Natural killer cell (primary cell): ENCODE results near the gene TOP3B. TPM values are rescaled to one million over a fixed set of nuclear protein-coding genes. Genes with fewer than 3 reads are reported as not detected.

Experiments used
- ATAC-seq, 3 donors: fragments of 150-1000 bp in 2 of 3; fragments of 200-7000 bp in 1 of 3; cut with Tn5 transposase; 1 replicate in 1 of 3; 2 replicates in 2 of 3; pipeline ENCODE4 v1.10.0; 2021; ENCODE audit warnings: mild to moderate bottlenecking in 2 of 3, moderate library complexity in 2 of 3
- DNase-seq, 2 donors: peaks; one replicate each; pipeline versions ENCODE4 v3.0.0 to v3.0.0-alpha.2; 2013 to 2021; ENCODE audit warnings: mixed read lengths in 1 of 2
- H3K27ac ChIP-seq: one replicate; pipeline ENCODE4 v1.5.1; 2013; ENCODE audit warnings: mild to moderate bottlenecking, low read length
- H3K27me3 ChIP-seq: one replicate; pipeline ENCODE4 v1.6.1; 2013; ENCODE audit warnings: low read length; ENCODE audit not compliant: control insufficient read depth, insufficient read depth
- H3K36me3 ChIP-seq: one replicate; pipeline ENCODE4 v1.6.1; 2013; ENCODE audit warnings: low read length; ENCODE audit not compliant: control insufficient read depth, insufficient read depth
- H3K4me1 ChIP-seq: one replicate; pipeline ENCODE4 v1.6.1; 2013; ENCODE audit warnings: low read length; ENCODE audit not compliant: control insufficient read depth, insufficient read depth
- H3K4me3 ChIP-seq: one replicate; pipeline ENCODE4 v1.5.1; 2013; ENCODE audit warnings: low read length
- H3K9me3 ChIP-seq: one replicate; pipeline ENCODE4 v1.6.1; 2013; ENCODE audit warnings: low read length; ENCODE audit not compliant: control insufficient read depth, insufficient read depth
- H3K27ac Mint-ChIP-seq, 2 donors: one replicate each; pipeline ENCODE4 v1.8.0; 2022; ENCODE audit warnings: mild to moderate bottlenecking in 2 of 2, mixed read lengths in 2 of 2, moderate library complexity in 1 of 2
- H3K27me3 Mint-ChIP-seq, 2 donors: one replicate each; pipeline ENCODE4 v1.8.0; 2022; ENCODE audit warnings: low read depth in 2 of 2, mixed read lengths in 2 of 2
- H3K36me3 Mint-ChIP-seq: one replicate; pipeline ENCODE4 v1.8.0; 2022; ENCODE audit warnings: mixed read lengths
- H3K4me1 Mint-ChIP-seq, 2 donors: one replicate each; pipeline ENCODE4 v1.8.0; 2022; ENCODE audit warnings: mixed read lengths in 2 of 2
- H3K4me3 Mint-ChIP-seq: one replicate; pipeline ENCODE4 v1.8.0; 2022; ENCODE audit warnings: mild to moderate bottlenecking, moderate library complexity, mixed read lengths
- H3K9me3 Mint-ChIP-seq, 2 donors: one replicate each; pipeline ENCODE4 v1.8.0; 2022; ENCODE audit warnings: mixed read lengths in 2 of 2
- CTCF ChIP-seq: fragments of 200-600 bp; IDR thresholded peaks from one replicate; pipeline ENCODE4 v1.8.0; 2022; ENCODE audit warnings: antibody characterized with exemption
- WGBS: methylation state at CpG from one replicate; pipeline ENCODE4 v1.1.7; 2013; ENCODE audit warnings: missing lambda C conversion rate; ENCODE audit not compliant: insufficient coverage; 5-methylcytosine and 5-hydroxymethylcytosine counted together
- intact Hi-C: fragments of 100-400 bp; cut with micrococcal nuclease; formaldehyde crosslinking; loops from one replicate; pipeline ENCODE4 v1.14.2; 2022
- total RNA-seq, 4 donors: library from RNA; stranded (reverse); fragments of 120-200 nt in 1 of 4; gene quantifications; one replicate each; pipeline versions ENCODE4 v1.2.3 to v1.2.4, GENCODE V29; 2013 to 2022

Gene TOP3B
- total RNA-seq, 3 donors from 2014 or later (not counting 1 experiment from before 2014, with no cell fraction given), result 45.8 to 66.0 (median 62.7) TPM

- ATAC-seq, result no peak
- H3K9me3 Mint-ChIP-seq, result no peaks in the 10 kb centered on the region
- Histone ChIP-seq H3K4me3 (no peak overlapping the region), H3K27me3 (no peaks in the 10 kb centered on the region), H3K9me3 (no peaks in the 10 kb centered on the region), H3K27ac (no peak overlapping the region), H3K36me3 (no peaks in the 10 kb centered on the region), H3K4me1 (peaks cover 19% of the 10 kb centered on the region)
- peaks cover 4% of the 10 kb centered on the region in 2 donors for H3K4me1 Mint-ChIP-seq
- H3K4me3 Mint-ChIP-seq, result no peak overlapping the region
- no peaks in the 10 kb centered on the region for H3K36me3 Mint-ChIP-seq
- no peaks in the 10 kb centered on the region for H3K27me3 Mint-ChIP-seq
- DNase-seq, result no peak
- H3K27ac Mint-ChIP-seq, result no peak overlapping the region
- intact Hi-C loops, result no loop called here
- no peak for TF ChIP-seq CTCF
- WGBS, result 100% methylated on average over 8 of the region's 10 CpGs
Observed at GRCh38 chr22:22024440-22024839, 41.9 kb upstream of the TOP3B start.

DNA sequence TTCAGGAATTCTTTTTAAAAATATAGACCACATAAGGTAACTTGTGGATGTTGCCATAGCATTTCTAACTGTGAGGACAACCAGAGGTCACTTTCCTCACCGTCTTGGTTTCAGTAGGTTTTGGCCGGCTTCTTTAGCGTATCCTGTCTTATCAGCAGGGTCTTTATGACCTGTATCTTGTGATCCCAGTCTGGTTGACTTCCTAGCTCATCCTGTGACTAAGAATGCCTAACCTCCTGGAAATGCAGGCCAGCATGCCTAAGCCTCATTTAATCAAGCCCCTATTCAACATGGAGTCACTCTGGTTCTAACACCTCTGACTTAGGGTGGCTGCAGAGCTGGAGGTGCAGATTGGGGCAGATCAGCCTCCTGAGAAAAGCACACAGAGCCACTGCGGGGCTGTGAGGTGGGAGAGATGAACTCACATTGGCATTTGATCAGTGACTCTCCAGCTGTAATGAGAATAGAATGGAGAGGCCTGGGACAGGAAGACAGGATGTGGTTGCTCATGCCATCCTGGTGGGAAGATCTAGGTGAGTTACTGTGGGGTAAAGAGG is 41.1 kb upstream of the TOP3B start:
- no peak for DNase-seq
- Mint-ChIP-seq H3K27ac (no peak overlapping the region), H3K36me3 (no peaks in the 10 kb centered on the region), H3K9me3 (no peaks in the 10 kb centered on the region), H3K4me1 (peaks cover 6% of the 10 kb centered on the region in 2 donors), H3K4me3 (no peak overlapping the region), H3K27me3 (no peaks in the 10 kb centered on the region)
- no peak for ATAC-seq
- no peaks in the 10 kb centered on the region for H3K9me3 ChIP-seq
- no peak overlapping the region for H3K27ac ChIP-seq
- TF ChIP-seq CTCF, result no peak
- no peaks in the 10 kb centered on the region for H3K27me3 ChIP-seq
- H3K4me1 ChIP-seq, result peaks cover 19% of the 10 kb centered on the region
- intact Hi-C loops, result no loop called here
- 95% methylated on average over 4 of the region's 4 CpGs for WGBS
- H3K36me3 ChIP-seq, result no peaks in the 10 kb centered on the region
- H3K4me3 ChIP-seq, result no peak overlapping the region

GRCh38 chr22:22022947-22023534 is 40.5 kb upstream of the TOP3B start:
- Histone ChIP-seq H3K9me3 (no peaks in the 10 kb centered on the region), H3K4me1 (peaks cover 19% of the 10 kb centered on the region), H3K27me3 (no peaks in the 10 kb centered on the region), H3K36me3 (no peaks in the 10 kb centered on the region), H3K4me3 (no peak overlapping the region), H3K27ac (no peak overlapping the region)
- no peak for TF ChIP-seq CTCF
- H3K36me3 Mint-ChIP-seq, result no peaks in the 10 kb centered on the region
- no peak overlapping the region for H3K27ac Mint-ChIP-seq
- intact Hi-C loops, result no loop called here
- H3K4me1 Mint-ChIP-seq, result peaks cover 6% of the 10 kb centered on the region in 2 donors
- ATAC-seq, result no peak
- WGBS, result 66% methylated on average over 5 of the region's 6 CpGs
- no peaks in the 10 kb centered on the region for H3K9me3 Mint-ChIP-seq
- H3K27me3 Mint-ChIP-seq, result peaks cover 4 to 5% of the 10 kb centered on the region in 2 donors
- DNase-seq, result no peak
- no peak overlapping the region for H3K4me3 Mint-ChIP-seq
